K562 (cell line): ENCODE results near the gene GRIA4. TPM values are rescaled to one million over a fixed set of nuclear protein-coding genes. Genes with fewer than 3 reads are reported as not detected.

Experiments
- ATAC-seq: fragments of 200-7000 bp; cut with Tn5 transposase; 3 replicates; pipeline ENCODE4 v1.9.1; 2020; ENCODE audit warnings: moderate library complexity
- BruUV-seq: library from RNA; stranded (reverse); fragments of 400-500 nt; replicated peaks from 2 replicates; lab custom pipeline; 2021; lab: Mats Ljungman, UMichigan
- CTCF ChIA-PET: fragments of 300-600 bp; formaldehyde crosslinking; extraction: SDS; loops from one replicate; lab custom pipeline; 2021; ENCODE audit warnings: low intra/inter-chr PET ratio; lab: Yijun Ruan, JAX
- POLR2A ChIA-PET: fragments of 300-600, 350-650 bp; sonication (Branson Sonifier 250); formaldehyde crosslinking; extraction: SDS; loops from one replicate; lab custom pipeline; 2021; ENCODE audit warnings: antibody characterized with exemption, inconsistent platforms; lab: Yijun Ruan, JAX
- DNase-seq, 4 experiments: peaks; one replicate each; pipeline versions ENCODE4 v3.0.0 to v3.0.0-alpha.2; 2011 to 2018; ENCODE audit warnings: low spot score in 3 of 4, mixed read lengths in 3 of 4; ENCODE audit errors: extremely low read depth in 1 of 4
- FAIRE-seq: peaks from 2 replicates; lab custom pipeline; 2011; peaks lifted over from hg19 to GRCh38; lab: Jason Lieb, UNC
- H2AFZ ChIP-seq: 2 replicates; pipeline ENCODE4 v1.6.0; 2011; ENCODE audit warnings: low read depth, low read length, control low read depth, inconsistent platforms
- H3K27ac ChIP-seq: fragments of 200-600 bp; 3 replicates; pipeline ENCODE4 v1.8.0; 2011; ENCODE audit warnings: low read depth, mild to moderate bottlenecking, control low read depth, inconsistent platforms, low read length, moderate library complexity, mixed read lengths; ENCODE audit errors: extremely low read depth
- H3K27me3 ChIP-seq, 2 experiments: fragments of 300-600 bp in 1 of 2; 2 replicates in 1 of 2; 3 replicates in 1 of 2; pipeline versions ENCODE4 v1.6.0 to v1.8.0; 2011; ENCODE audit warnings: inconsistent platforms in 2 of 2, low read length in 2 of 2, mild to moderate bottlenecking in 1 of 2, mixed read lengths in 1 of 2, moderate library complexity in 1 of 2; ENCODE audit not compliant: control insufficient read depth in 2 of 2, insufficient read depth in 2 of 2
- H3K36me3 ChIP-seq: fragments of 300-600 bp; 3 replicates; pipeline ENCODE4 v1.8.0; 2011; ENCODE audit warnings: mild to moderate bottlenecking, low read length, inconsistent platforms; ENCODE audit not compliant: control insufficient read depth, insufficient read depth
- H3K4me1 ChIP-seq, 2 experiments: fragments of 200-600 bp in 1 of 2; replicated peaks in 1 of 2; 2 replicates in 1 of 2; 3 replicates in 1 of 2; pipeline versions ENCODE4 v1.5.1 to v1.8.0; 2011; ENCODE audit warnings: inconsistent platforms in 2 of 2, low read length in 2 of 2, mild to moderate bottlenecking in 1 of 2, mixed read lengths in 1 of 2, moderate library complexity in 1 of 2; ENCODE audit not compliant: control insufficient read depth in 2 of 2, insufficient read depth in 2 of 2
- H3K4me2 ChIP-seq: 2 replicates; pipeline ENCODE4 v1.6.1; 2011; ENCODE audit warnings: low read length, control low read depth, inconsistent platforms, mixed read lengths; ENCODE audit not compliant: insufficient read depth
- H3K4me3 ChIP-seq: fragments of 200-600 bp; sonication (generic), shearing (Covaris generic); 2 replicates; pipeline ENCODE4 v1.5.1; 2016; ENCODE audit warnings: control low read depth, inconsistent platforms
- H3K79me2 ChIP-seq: fragments of 200-600 bp; 3 replicates; pipeline ENCODE4 v1.8.0; 2011; ENCODE audit warnings: low read length, inconsistent platforms; ENCODE audit not compliant: control insufficient read depth, insufficient read depth
- H3K9ac ChIP-seq, 2 experiments: 2 replicates each; pipeline versions ENCODE4 v1.6.0 to v1.6.1; 2011; ENCODE audit warnings: low read depth in 2 of 2, low read length in 2 of 2, control low read depth in 1 of 2, inconsistent platforms in 1 of 2, mild to moderate bottlenecking in 1 of 2, mixed read lengths in 1 of 2; ENCODE audit not compliant: insufficient read depth in 1 of 2
- H3K9me1 ChIP-seq: one replicate; pipeline ENCODE4 v1.6.0; 2011; ENCODE audit warnings: inconsistent platforms, mild to moderate bottlenecking, low read length, moderate library complexity; ENCODE audit not compliant: control insufficient read depth, insufficient read depth
- H3K9me3 ChIP-seq: replicated peaks from 2 replicates; pipeline ENCODE4 v1.5.1; 2011; ENCODE audit warnings: low read depth, low read length, inconsistent platforms; ENCODE audit not compliant: control insufficient read depth, insufficient read depth
- H4K20me1 ChIP-seq: replicated peaks from 2 replicates; pipeline ENCODE4 v1.6.1; 2011; ENCODE audit warnings: low read length, inconsistent platforms, mixed read lengths; ENCODE audit not compliant: control insufficient read depth, insufficient read depth
- DPF2 ChIP-seq: fragments of 450-650 bp; IDR thresholded peaks from 2 replicates; pipeline ENCODE4 v1.6.1; 2016
- KLF13 ChIP-seq: fragments of 450-650 bp; IDR thresholded peaks from 2 replicates; pipeline ENCODE4 v1.6.1; 2016; ENCODE audit warnings: missing genetic modification characterization, low read depth, mild to moderate bottlenecking, missing compliant biosample characterization, moderate library complexity, borderline replicate concordance
- NCOA6 ChIP-seq: fragments of 450-650 bp; IDR thresholded peaks from 2 replicates; pipeline ENCODE4 v1.6.1; 2017; ENCODE audit warnings: mild to moderate bottlenecking
- NR2C1 ChIP-seq, 2 experiments: fragments of 450-650 bp; IDR thresholded peaks; 2 replicates each; pipeline ENCODE4 v1.6.1; 2017; ENCODE audit warnings: mild to moderate bottlenecking in 2 of 2, antibody characterized with exemption in 1 of 2, inconsistent platforms in 1 of 2, missing compliant biosample characterization in 1 of 2, missing genetic modification characterization in 1 of 2
- PRDM10 ChIP-seq: fragments of 450-650 bp; IDR thresholded peaks from 2 replicates; pipeline ENCODE4 v1.6.1; 2018; ENCODE audit not compliant: partially characterized antibody
- STAG1 ChIP-seq: sonication (generic); formaldehyde crosslinking; IDR thresholded peaks from 2 replicates; pipeline ENCODE4 v1.5.0; 2020; ENCODE audit warnings: missing genetic modification reagents, borderline replicate concordance
- TCF3 ChIP-seq: sonication (generic); formaldehyde crosslinking; IDR thresholded peaks from 2 replicates; pipeline ENCODE4 v1.4.0; 2020; ENCODE audit warnings: mild to moderate bottlenecking, missing genetic modification reagents
- TRIM28 ChIP-seq: fragments of 450-650 bp; IDR thresholded peaks from 2 replicates; pipeline ENCODE4 v1.6.1; 2017
- VEZF1 ChIP-seq: fragments of 200-800 bp; sonication (Bioruptor generic); IDR thresholded peaks from 2 replicates; pipeline ENCODE4 v1.6.1; 2017; ENCODE audit warnings: missing genetic modification characterization, missing compliant biosample characterization
- WGBS: fragments of 100-300 bp; shearing (Covaris generic); methylation state at CpG from one replicate; pipeline ENCODE4 v1.1.6; 2016; ENCODE audit warnings: low coverage, mixed read lengths; ENCODE audit not compliant: insufficient coverage; ENCODE audit errors: missing lambda C conversion rate; 5-methylcytosine and 5-hydroxymethylcytosine counted together
- in situ Hi-C: fragments of 300-500 bp; cut with MboI; formaldehyde crosslinking; loops from 4 replicates; pipeline ENCODE4 v1.15.0; 2018; ENCODE audit warnings: inconsistent platforms, mixed read lengths
- intact Hi-C: fragments of 100-400 bp; cut with micrococcal nuclease; formaldehyde crosslinking; loops from 2 replicates; pipeline ENCODE4 v1.14.2; 2022
- polyA plus RNA-seq, 8 experiments: library from polyadenylated mRNA; depleted of rRNA in 4 of 8; stranded (reverse) in 5 of 8; unstranded in 3 of 8; fragments of >200 nt; fragmentation: Nextera tagmentation in 2 of 8; fragmentation: Illumina TruSeq in 1 of 8; extraction: Ambion mirVana in 2 of 8; extraction: Trizol in 1 of 8; gene quantifications; 2 replicates each; pipeline versions ENCODE4 v1.2.1 to v1.2.3, GENCODE V29; 2011 to 2014; ENCODE audit warnings: inconsistent platforms in 1 of 8, missing spikeins in 1 of 8
- total RNA-seq, 7 experiments: library from RNA; depleted of rRNA in 6 of 7; stranded (reverse); fragments of >200 nt in 6 of 7; fragmentation: Illumina TruSeq in 2 of 7; extraction: Trizol in 2 of 7; gene quantifications; 2 replicates each; pipeline versions ENCODE4 v1.2.1 to v1.2.3, GENCODE V29; 2011 to 2021; ENCODE audit warnings: low replicate concordance in 1 of 7
- TF ChIP-seq, protein P1 (sequence below): sonication (generic); formaldehyde crosslinking; IDR thresholded peaks from 2 replicates; pipeline ENCODE4 v1.8.1; 2023; ENCODE audit warnings: missing genetic modification reagents, mild to moderate bottlenecking, borderline replicate concordance

Gene GRIA4
- total and polyA plus RNA-seq, 9 of the 15 experiments (the other 6 are each of a cell fraction or from before 2014, with no cell fraction given): not detected

DNA sequence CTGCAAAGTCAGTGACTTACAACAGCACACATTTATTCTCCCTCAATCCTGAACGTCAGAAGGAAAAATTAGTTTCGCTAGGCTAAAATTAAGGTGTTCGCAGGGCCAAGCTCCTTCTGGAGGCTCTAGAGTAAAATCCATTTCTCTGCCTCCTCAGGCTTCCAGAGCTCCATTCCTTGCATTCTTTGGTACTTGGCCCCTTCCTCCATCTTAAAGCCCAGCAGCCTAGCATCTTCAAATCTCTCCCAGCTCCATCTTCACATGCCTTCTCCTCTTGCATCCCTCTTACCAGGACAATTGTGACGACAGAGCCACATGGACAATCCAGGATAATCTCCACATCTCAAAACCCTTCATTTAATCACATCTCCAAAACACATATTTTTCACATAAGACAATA, 165.0 kb downstream of the GRIA4 start:
- Histone ChIP-seq H3K4me1 (no peaks in the 10 kb centered on the region), H3K36me3 (no peaks in the 10 kb centered on the region), H3K9me3 (no peaks in the 10 kb centered on the region), H4K20me1 (no peaks in the 10 kb centered on the region), H3K4me3 (no peak overlapping the region), H3K9ac (no peak overlapping the region), H3K4me2 (no peak overlapping the region), H3K9me1 (no peaks in the 10 kb centered on the region), H3K27me3 (no peaks in the 10 kb centered on the region), H3K79me2 (no peaks in the 10 kb centered on the region), H2AFZ (no peak overlapping the region), H3K27ac (no peak overlapping the region)
- no peak for ATAC-seq
- WGBS: 5% methylated on average over 4 of the region's 4 CpGs
- in situ Hi-C loops (no loop called here), intact Hi-C loops (no loop called here)
- TF ChIP-seq STAG1 (CRISPR knock-in tag) (no peak), TRIM28 (no peak), PRDM10 (no peak), NR2C1 (IDR thresholded peaks at IDR 0.05) (no peak), NR2C1 (tag; IDR thresholded peaks at IDR 0.05) (no peak), KLF13 (no peak), DPF2 (no peak), VEZF1 (CRISPR knock-in tag) (no peak), NCOA6 (no peak), TCF3 (CRISPR knock-in tag) (no peak)
- TF ChIP-seq, protein P1, sequence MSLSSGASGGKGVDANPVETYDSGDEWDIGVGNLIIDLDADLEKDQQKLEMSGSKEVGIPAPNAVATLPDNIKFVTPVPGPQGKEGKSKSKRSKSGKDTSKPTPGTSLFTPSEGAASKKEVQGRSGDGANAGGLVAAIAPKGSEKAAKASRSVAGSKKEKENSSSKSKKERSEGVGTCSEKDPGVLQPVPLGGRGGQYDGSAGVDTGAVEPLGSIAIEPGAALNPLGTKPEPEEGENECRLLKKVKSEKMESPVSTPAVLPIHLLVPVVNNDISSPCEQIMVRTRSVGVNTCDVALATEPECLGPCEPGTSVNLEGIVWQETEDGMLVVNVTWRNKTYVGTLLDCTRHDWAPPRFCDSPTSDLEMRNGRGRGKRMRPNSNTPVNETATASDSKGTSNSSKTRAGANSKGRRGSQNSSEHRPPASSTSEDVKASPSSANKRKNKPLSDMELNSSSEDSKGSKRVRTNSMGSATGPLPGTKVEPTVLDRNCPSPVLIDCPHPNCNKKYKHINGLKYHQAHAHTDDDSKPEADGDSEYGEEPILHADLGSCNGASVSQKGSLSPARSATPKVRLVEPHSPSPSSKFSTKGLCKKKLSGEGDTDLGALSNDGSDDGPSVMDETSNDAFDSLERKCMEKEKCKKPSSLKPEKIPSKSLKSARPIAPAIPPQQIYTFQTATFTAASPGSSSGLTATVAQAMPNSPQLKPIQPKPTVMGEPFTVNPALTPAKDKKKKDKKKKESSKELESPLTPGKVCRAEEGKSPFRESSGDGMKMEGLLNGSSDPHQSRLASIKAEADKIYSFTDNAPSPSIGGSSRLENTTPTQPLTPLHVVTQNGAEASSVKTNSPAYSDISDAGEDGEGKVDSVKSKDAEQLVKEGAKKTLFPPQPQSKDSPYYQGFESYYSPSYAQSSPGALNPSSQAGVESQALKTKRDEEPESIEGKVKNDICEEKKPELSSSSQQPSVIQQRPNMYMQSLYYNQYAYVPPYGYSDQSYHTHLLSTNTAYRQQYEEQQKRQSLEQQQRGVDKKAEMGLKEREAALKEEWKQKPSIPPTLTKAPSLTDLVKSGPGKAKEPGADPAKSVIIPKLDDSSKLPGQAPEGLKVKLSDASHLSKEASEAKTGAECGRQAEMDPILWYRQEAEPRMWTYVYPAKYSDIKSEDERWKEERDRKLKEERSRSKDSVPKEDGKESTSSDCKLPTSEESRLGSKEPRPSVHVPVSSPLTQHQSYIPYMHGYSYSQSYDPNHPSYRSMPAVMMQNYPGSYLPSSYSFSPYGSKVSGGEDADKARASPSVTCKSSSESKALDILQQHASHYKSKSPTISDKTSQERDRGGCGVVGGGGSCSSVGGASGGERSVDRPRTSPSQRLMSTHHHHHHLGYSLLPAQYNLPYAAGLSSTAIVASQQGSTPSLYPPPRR: no peak
- no peak for FAIRE-seq
- no TSS peak for BruUV-seq
- ChIA-PET CTCF (no interaction called here), POLR2A (no interaction called here)
- no peak for DNase-seq
